Right ventricle myocardium inferior (tissue), 1 donor: ENCODE results near the gene BID. TPM values are rescaled to one million over a fixed set of nuclear protein-coding genes. Genes with fewer than 3 reads are reported as not detected.

ENCODE experiments used
- ATAC-seq: fragments of 200-7000 bp; cut with Tn5 transposase; one replicate; pipeline ENCODE4 v1.9.1; 2020; ENCODE audit warnings: mild to moderate bottlenecking, moderate library complexity
- DNase-seq: peaks from one replicate; pipeline ENCODE4 v3.0.0; 2021; ENCODE audit errors: missing footprints
- intact Hi-C: fragments of 100-400 bp; cut with DNase I; formaldehyde crosslinking; loops from one replicate; pipeline ENCODE4 v1.11.0; 2022
- total RNA-seq: library from RNA; stranded (reverse); fragmentation: NEBNext Ultra II Directional; extraction: Animal tissue kit (Norgen Biotek cat#: 25700); gene quantifications from one replicate; pipeline ENCODE4 v1.2.1, GENCODE V29; 2021
- donor health status: DM: no; HTN: yes; CAD: no; lungs with severe emphysema.

BID gene
- total RNA-seq, 1 donor from 2014 or later = 23.2 TPM

- DNase-seq (peak; percentile 50), ATAC-seq (no peak)
- intact Hi-C loops = no loop called here
Observed at GRCh38 chr22:17749605-17750395, 24.5 kb downstream of the BID start.

GRCh38 chr22:17748555-17749353 is 25.5 kb downstream of the BID start:
- ATAC-seq = peak; percentile 69
- intact Hi-C loops = no loop called here
- peak; percentile 67 for DNase-seq

GRCh38 chr22:17746916-17747315 is 27.4 kb downstream of the BID start:
- intact Hi-C loops = no loop called here
- ATAC-seq = no peak
- DNase-seq = peak; percentile 14

GRCh38 chr22:17744430-17744829 is 29.8 kb downstream of the BID start:
- intact Hi-C loops = loop anchor here (5.0 kb wide), 1 partner anchor 43 kb away; no protein-coding TSS in a partner anchor
- ATAC-seq (no peak), DNase-seq (no peak)

- intact Hi-C loops = loop anchor here (2.0 to 5.0 kb wide), 2 partner anchors 43 to 333 kb away; partner anchors contain the start of gene PEX26
- no peak for DNase-seq
- ATAC-seq = no peak
Observed at GRCh38 chr22:17743661-17744411, 30.4 kb downstream of the BID start.

GRCh38 chr22:17742527-17742902 is 31.8 kb downstream of the BID start:
- DNase-seq (peak; percentile 74), ATAC-seq (peak; percentile 63)
- intact Hi-C loops = loop anchor here (2.0 to 5.0 kb wide), 2 partner anchors 45 to 334 kb away; partner anchors contain the start of gene PEX26

GRCh38 chr22:17741866-17742526 is 32.3 kb downstream of the BID start:
- no peak for DNase-seq
- ATAC-seq = peak; percentile 4
- intact Hi-C loops = loop anchor here (2.0 to 5.0 kb wide), 2 partner anchors 45 to 335 kb away; partner anchors contain the start of gene PEX26

- DNase-seq (peak; percentile 66), ATAC-seq (no peak)
- intact Hi-C loops = no loop called here
Observed at GRCh38 chr22:17739196-17739975, 34.9 kb downstream of the BID start.

GRCh38 chr22:17738386-17739128 is 35.7 kb downstream of the BID start:
- ATAC-seq (no peak), DNase-seq (no peak)
- intact Hi-C loops = no loop called here

- intact Hi-C loops = no loop called here
- ATAC-seq = no peak
- no peak for DNase-seq
Observed at GRCh38 chr22:17734187-17734586, 40.1 kb downstream of the BID start.

GRCh38 chr22:17733466-17733865 is 40.8 kb downstream of the BID start:
- intact Hi-C loops = no loop called here
- no peak for DNase-seq
- no peak for ATAC-seq

GRCh38 chr22:17732251-17732854 is 41.9 kb downstream of the BID start:
- intact Hi-C loops = no loop called here
- ATAC-seq = no peak
- no peak for DNase-seq

- DNase-seq (no peak), ATAC-seq (no peak)
- intact Hi-C loops = no loop called here
Observed at GRCh38 chr22:17729561-17729960, 44.7 kb downstream of the BID start.

GRCh38 chr22:17728786-17729185 is 45.5 kb downstream of the BID start:
- no peak for DNase-seq
- ATAC-seq = no peak
- intact Hi-C loops = no loop called here

GRCh38 chr22:17726928-17727897 is 47.1 kb downstream of the BID start:
- DNase-seq (no peak), ATAC-seq (no peak)
- intact Hi-C loops = loop anchor here (2.0 kb wide), 1 partner anchor 168 kb away; no protein-coding TSS in a partner anchor
